Activated T-cell treated with anti-CD3 and anti-CD28 coated beads, Interleukin-2, amount 50 U/mL, for 72 hours (primary cell): ENCODE measurements around the gene ARAF. TPM values are rescaled to one million over a fixed set of nuclear protein-coding genes. Genes with fewer than 3 reads are reported as not detected.
A peak's percentile ranks its signal among the peaks of the same experiment; 100 is the strongest.

Experiments
- ATAC-seq, 2 donors: fragments of 150-1000 bp; cut with Tn5 transposase; replicated peaks in 1 of 2; 2 replicates each; pipeline ENCODE4 v1.10.0; 2021; ENCODE audit warnings: moderate library complexity in 2 of 2, mild to moderate bottlenecking in 1 of 2
- DNase-seq, 2 donors: peaks; one replicate each; pipeline ENCODE4 v3.0.0; 2021 to 2022; ENCODE audit warnings: mixed read lengths in 1 of 2
- H3K27ac Mint-ChIP-seq: one replicate; pipeline ENCODE4 v1.8.0; 2022; ENCODE audit warnings: mild to moderate bottlenecking, moderate library complexity, mixed read lengths
- H3K27me3 Mint-ChIP-seq: one replicate; pipeline ENCODE4 v1.8.0; 2022; ENCODE audit warnings: low read depth, mixed read lengths
- H3K36me3 Mint-ChIP-seq, 2 donors: one replicate each; pipeline ENCODE4 v1.8.0; 2022; ENCODE audit warnings: mixed read lengths in 2 of 2, mild to moderate bottlenecking in 1 of 2; ENCODE audit not compliant: insufficient read depth in 2 of 2
- H3K4me1 Mint-ChIP-seq: one replicate; pipeline ENCODE4 v1.8.0; 2022; ENCODE audit warnings: low read depth, mixed read lengths
- H3K4me3 Mint-ChIP-seq, 2 donors: one replicate each; pipeline ENCODE4 v1.8.0; 2022; ENCODE audit warnings: mild to moderate bottlenecking in 2 of 2, mixed read lengths in 2 of 2, moderate library complexity in 2 of 2
- H3K9me3 Mint-ChIP-seq, 2 donors: one replicate each; pipeline ENCODE4 v1.8.0; 2022; ENCODE audit warnings: mixed read lengths in 2 of 2
- total RNA-seq, 2 donors: library from RNA; stranded (reverse); gene quantifications; one replicate each; pipeline ENCODE4 v1.2.3, GENCODE V29; 2022

ARAF gene
- total RNA-seq, 2 donors from 2014 or later = 94.7 to 97.5 TPM

GRCh38 chrX:47543496-47543895 is 17.5 kb upstream of the ARAF start:
- Mint-ChIP-seq H3K4me1 (no peaks in the 10 kb centered on the region), H3K36me3 (no peaks in the 10 kb centered on the region), H3K4me3 (no peak overlapping the region), H3K9me3 (no peaks in the 10 kb centered on the region), H3K27ac (no peak overlapping the region), H3K27me3 (peaks cover 9% of the 10 kb centered on the region)
- ATAC-seq (no peak), DNase-seq (no peak)

GRCh38 chrX:47556045-47556623 is 4.9 kb upstream of the ARAF start:
- Mint-ChIP-seq H3K4me1 (peaks cover 5% of the 10 kb centered on the region), H3K27me3 (peaks cover 13% of the 10 kb centered on the region), H3K4me3 (peak overlapping the region; percentile 83 to 84), H3K9me3 (no peaks in the 10 kb centered on the region), H3K36me3 (no peaks in the 10 kb centered on the region), H3K27ac (peak overlapping the region; percentile 87)
- ATAC-seq (peak; percentile 87 to 90), DNase-seq (peak; percentile 82 to 89)

- peaks cover 23% of the 10 kb centered on the region for H3K4me1 Mint-ChIP-seq
- ATAC-seq (no peak), DNase-seq (no peak)
- H3K27me3 Mint-ChIP-seq = peaks cover 6% of the 10 kb centered on the region
- no peak overlapping the region for H3K4me3 Mint-ChIP-seq
- no peaks in the 10 kb centered on the region for H3K9me3 Mint-ChIP-seq
- H3K36me3 Mint-ChIP-seq = peaks cover 2 to 4% of the 10 kb centered on the region in 2 donors
- H3K27ac Mint-ChIP-seq = peak overlapping the region; percentile 63
Measured at GRCh38 chrX:47558436-47558835, 2.6 kb upstream of the ARAF start.

GRCh38 chrX:47560179-47560933 is 649 bp upstream of the ARAF start:
- H3K4me3 Mint-ChIP-seq = peak overlapping the region; percentile 81 to 85
- peaks cover 6% of the 10 kb centered on the region for H3K27me3 Mint-ChIP-seq
- ATAC-seq (no peak), DNase-seq (no peak)
- peaks cover 35% of the 10 kb centered on the region for H3K4me1 Mint-ChIP-seq
- H3K36me3 Mint-ChIP-seq = peaks cover 9 to 10% of the 10 kb centered on the region in 2 donors
- peak overlapping the region; percentile 91 for H3K27ac Mint-ChIP-seq
- no peaks in the 10 kb centered on the region for H3K9me3 Mint-ChIP-seq

- H3K4me3 Mint-ChIP-seq = peak overlapping the region; percentile 81 to 85
- peak overlapping the region; percentile 91 for H3K27ac Mint-ChIP-seq
- peaks cover under 1% of the 10 kb centered on the region for H3K27me3 Mint-ChIP-seq
- peaks cover 30% of the 10 kb centered on the region for H3K4me1 Mint-ChIP-seq
- H3K9me3 Mint-ChIP-seq = no peaks in the 10 kb centered on the region
- no peak for DNase-seq
- no peak for ATAC-seq
- H3K36me3 Mint-ChIP-seq = peaks cover 9 to 10% of the 10 kb centered on the region in 2 donors
Measured at GRCh38 chrX:47561659-47562151, 700 bp downstream of the ARAF start.

GRCh38 chrX:47562615-47563243 is 1.7 kb downstream of the ARAF start:
- DNase-seq (peak; percentile 38 to 40), ATAC-seq (no peak)
- Mint-ChIP-seq H3K9me3 (no peaks in the 10 kb centered on the region), H3K4me3 (peak overlapping the region; percentile 81 to 85), H3K4me1 (peaks cover 30% of the 10 kb centered on the region), H3K36me3 (peaks cover 9 to 12% of the 10 kb centered on the region in 2 donors), H3K27me3 (no peaks in the 10 kb centered on the region), H3K27ac (peak overlapping the region; percentile 65)

- no peaks in the 10 kb centered on the region for H3K27me3 Mint-ChIP-seq
- peaks cover 9 to 13% of the 10 kb centered on the region in 2 donors for H3K36me3 Mint-ChIP-seq
- peak overlapping the region; percentile 89 for H3K27ac Mint-ChIP-seq
- H3K9me3 Mint-ChIP-seq = no peaks in the 10 kb centered on the region
- ATAC-seq (no peak), DNase-seq (no peak)
- peaks cover 30% of the 10 kb centered on the region for H3K4me1 Mint-ChIP-seq
- H3K4me3 Mint-ChIP-seq = peak overlapping the region; percentile 25 to 83
Measured at GRCh38 chrX:47563801-47564315, 2.9 kb downstream of the ARAF start.

- no peak for DNase-seq
- Mint-ChIP-seq H3K27ac (peak overlapping the region; percentile 89), H3K9me3 (no peaks in the 10 kb centered on the region), H3K36me3 (peaks cover 14 to 18% of the 10 kb centered on the region in 2 donors), H3K4me1 (peaks cover 30% of the 10 kb centered on the region), H3K27me3 (no peaks in the 10 kb centered on the region), H3K4me3 (peak overlapping the region; percentile 25 to 83)
- ATAC-seq = peak in 1 of 2 donors; percentile 25
Measured at GRCh38 chrX:47564438-47565085, 3.6 kb downstream of the ARAF start.

- peaks cover 19 to 23% of the 10 kb centered on the region in 2 donors for H3K36me3 Mint-ChIP-seq
- no peak overlapping the region for H3K27ac Mint-ChIP-seq
- no peaks in the 10 kb centered on the region for H3K27me3 Mint-ChIP-seq
- DNase-seq (no peak), ATAC-seq (no peak)
- H3K9me3 Mint-ChIP-seq = no peaks in the 10 kb centered on the region
- H3K4me3 Mint-ChIP-seq = no peak overlapping the region
- peaks cover 28% of the 10 kb centered on the region for H3K4me1 Mint-ChIP-seq
Measured at GRCh38 chrX:47566841-47567240, 5.8 kb downstream of the ARAF start.

- Mint-ChIP-seq H3K4me3 (no peak overlapping the region), H3K27ac (no peak overlapping the region), H3K27me3 (peaks cover 8% of the 10 kb centered on the region), H3K4me1 (peaks cover 17% of the 10 kb centered on the region), H3K9me3 (no peaks in the 10 kb centered on the region), H3K36me3 (peaks cover 17 to 19% of the 10 kb centered on the region in 2 donors)
- DNase-seq (peak; percentile 39 to 48), ATAC-seq (peak; percentile 32 to 33)
Measured at GRCh38 chrX:47568656-47569295, 7.8 kb downstream of the ARAF start.

- peaks cover 9% of the 10 kb centered on the region for H3K27me3 Mint-ChIP-seq
- no peak overlapping the region for H3K27ac Mint-ChIP-seq
- H3K36me3 Mint-ChIP-seq = peaks cover 12 to 14% of the 10 kb centered on the region in 2 donors
- no peak for ATAC-seq
- no peak overlapping the region for H3K4me3 Mint-ChIP-seq
- H3K4me1 Mint-ChIP-seq = peaks cover 8% of the 10 kb centered on the region
- H3K9me3 Mint-ChIP-seq = no peaks in the 10 kb centered on the region
- DNase-seq = no peak
Measured at GRCh38 chrX:47570794-47571193, 9.8 kb downstream of the ARAF start.

GRCh38 chrX:47571215-47571614 is 10.2 kb downstream of the ARAF start:
- H3K9me3 Mint-ChIP-seq = no peaks in the 10 kb centered on the region
- no peak for ATAC-seq
- H3K27me3 Mint-ChIP-seq = peaks cover 13% of the 10 kb centered on the region
- H3K4me3 Mint-ChIP-seq = no peak overlapping the region
- H3K27ac Mint-ChIP-seq = no peak overlapping the region
- no peak for DNase-seq
- H3K4me1 Mint-ChIP-seq = peaks cover 8% of the 10 kb centered on the region
- H3K36me3 Mint-ChIP-seq = peaks cover 12 to 14% of the 10 kb centered on the region in 2 donors
